Placental pericyte (primary cell): ENCODE results near the gene SERPINE2. TPM values are rescaled to one million over a fixed set of nuclear protein-coding genes. Genes with fewer than 3 reads are reported as not detected.

Experiments
- total RNA-seq: library from RNA; depleted of rRNA; stranded (reverse); fragments of >200 nt; gene quantifications from 2 replicates; pipeline ENCODE4 v1.2.3, GENCODE V29; 2012

The SERPINE2 gene, protein sequence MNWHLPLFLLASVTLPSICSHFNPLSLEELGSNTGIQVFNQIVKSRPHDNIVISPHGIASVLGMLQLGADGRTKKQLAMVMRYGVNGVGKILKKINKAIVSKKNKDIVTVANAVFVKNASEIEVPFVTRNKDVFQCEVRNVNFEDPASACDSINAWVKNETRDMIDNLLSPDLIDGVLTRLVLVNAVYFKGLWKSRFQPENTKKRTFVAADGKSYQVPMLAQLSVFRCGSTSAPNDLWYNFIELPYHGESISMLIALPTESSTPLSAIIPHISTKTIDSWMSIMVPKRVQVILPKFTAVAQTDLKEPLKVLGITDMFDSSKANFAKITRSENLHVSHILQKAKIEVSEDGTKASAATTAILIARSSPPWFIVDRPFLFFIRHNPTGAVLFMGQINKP
- total RNA-seq = 173 and 709 TPM in 2 replicates

DNA sequence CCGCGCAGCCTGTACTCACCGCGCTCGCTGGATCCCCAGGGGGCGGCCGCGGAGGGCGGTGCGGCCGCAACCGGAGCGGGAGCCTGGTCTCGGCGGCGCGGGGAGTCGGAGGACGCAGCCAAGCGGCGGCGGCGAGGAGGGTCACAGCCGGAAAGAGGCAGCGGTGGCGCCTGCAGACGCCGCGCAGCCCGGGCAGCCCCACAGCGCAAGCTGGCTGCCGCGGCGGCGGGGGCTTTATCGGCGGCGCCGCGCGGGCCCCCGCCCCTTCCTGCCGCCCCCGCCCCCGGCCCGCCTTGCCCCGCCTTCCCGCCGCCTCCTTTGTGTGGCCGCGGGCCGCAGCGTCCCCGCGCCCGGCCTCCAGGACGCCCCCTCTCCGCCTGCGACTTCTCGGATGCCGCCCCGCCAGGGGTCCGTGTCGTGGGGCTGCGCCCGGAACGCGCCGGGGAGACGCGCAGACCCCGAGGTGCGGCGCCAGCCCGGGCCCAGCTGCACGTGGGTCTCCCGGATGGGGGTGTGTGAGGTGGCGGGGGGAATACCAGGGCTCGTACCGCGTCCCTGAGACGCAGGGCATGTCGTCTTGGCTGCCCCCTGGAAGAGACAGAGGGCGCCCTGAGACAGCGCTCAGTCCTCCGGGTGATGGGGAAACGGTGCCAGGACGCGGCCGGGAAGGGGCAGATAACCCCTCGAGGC lies at the start of gene SERPINE2:
Gene SERPINE2 (minus strand): TSS at position 207 of the 690 bp plus-strand sequence. CDS start 37,386 bp downstream, outside the sequence.

DNA sequence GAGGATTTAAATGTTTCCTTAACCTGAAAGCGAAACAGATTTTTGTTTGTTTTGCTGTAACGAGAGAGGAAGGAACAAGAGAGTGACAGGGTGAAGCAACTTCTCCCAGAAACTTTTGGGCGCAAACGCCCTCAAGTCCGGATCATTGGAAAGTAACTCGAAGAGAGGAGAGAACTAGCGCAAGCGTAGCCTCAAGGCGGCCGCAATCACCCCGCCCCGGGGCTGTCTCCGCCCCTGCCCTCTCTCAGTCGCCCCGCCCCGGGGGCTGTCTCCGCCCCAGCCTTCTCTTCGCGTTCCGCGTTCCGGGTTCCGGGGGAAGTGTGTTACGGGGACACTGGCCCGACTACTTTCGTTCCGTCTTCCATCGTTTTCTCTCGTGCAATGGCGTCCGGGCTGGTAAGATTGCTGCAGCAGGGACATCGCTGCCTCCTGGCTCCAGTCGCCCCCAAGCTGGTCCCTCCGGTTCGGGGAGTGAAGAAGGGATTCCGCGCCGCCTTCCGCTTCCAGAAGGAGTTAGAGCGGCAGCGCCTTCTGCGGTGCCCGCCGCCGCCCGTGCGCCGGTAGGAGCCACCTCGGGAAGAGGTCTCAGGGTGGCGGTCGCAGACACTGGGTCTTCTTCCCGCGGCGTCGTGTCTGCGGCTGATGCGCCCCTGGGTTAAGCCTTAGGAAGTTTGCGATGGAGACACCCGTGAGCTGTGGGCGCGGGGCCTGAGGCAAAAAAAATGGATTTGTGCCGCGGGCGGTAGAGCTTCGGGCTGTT lies 81.8 kb downstream of the SERPINE2 start, which contains the start of gene MRPL44:
Gene MRPL44 (plus strand): TSS at position 372 of the 760 bp plus-strand sequence. CDS start 10 bp downstream, at position 382.

DNA sequence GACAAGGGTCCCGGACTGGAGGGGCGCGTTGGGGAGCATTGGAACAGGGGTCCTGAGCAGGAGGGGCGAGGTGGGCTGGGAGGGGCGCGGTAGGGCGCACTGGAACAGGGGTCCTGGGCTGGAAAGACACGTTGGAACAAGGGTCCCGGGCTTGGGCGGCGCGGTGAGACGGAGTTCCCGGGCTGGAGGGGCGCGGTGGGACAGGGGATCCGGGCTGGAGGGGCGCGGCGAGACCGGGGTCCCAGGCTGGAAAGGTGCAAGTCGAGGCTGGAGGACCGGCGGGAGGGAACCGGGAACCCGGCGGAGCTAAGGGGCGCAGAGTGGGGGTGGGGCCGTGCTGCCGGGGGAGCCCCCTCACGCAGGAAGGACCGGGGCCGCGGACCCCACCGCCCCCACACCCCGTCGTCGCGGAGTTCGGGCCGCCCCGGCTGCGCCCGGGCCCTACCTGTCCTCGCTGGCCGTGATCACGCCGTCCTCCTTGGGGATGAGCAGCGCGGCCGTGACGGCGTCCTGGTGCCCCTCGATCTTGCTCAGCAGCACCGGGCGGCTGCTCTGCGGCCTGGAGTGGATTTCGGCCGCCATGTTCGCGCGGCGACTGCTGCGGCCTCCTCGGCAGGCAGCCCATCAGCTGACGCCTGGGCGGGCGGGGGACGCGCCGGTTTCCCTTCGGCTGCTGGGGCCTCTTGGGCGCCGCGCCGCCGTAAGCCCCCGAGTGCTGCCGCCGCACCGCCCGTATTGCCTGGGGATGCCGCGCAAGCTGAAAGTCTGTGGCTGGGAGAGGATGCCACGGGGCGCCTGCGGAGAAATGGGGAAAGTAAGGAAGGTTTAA lies 94.2 kb downstream of the SERPINE2 start, which contains the start of gene WDFY1:
Gene WDFY1 (minus strand): TSS at position 633 of the 829 bp plus-strand sequence. CDS start 51 bp downstream, at position 582.

Other genes starting within 250 kb of the SERPINE2 start
- 6.4 and 7.7 TPM in 2 replicates for gene AP1S3, start 201.7 kb downstream of the SERPINE2 start, total RNA-seq
- 88.8 and 103 TPM in 2 replicates for gene WDFY1, start 94.0 kb downstream of the SERPINE2 start, total RNA-seq
- gene MRPL44, start 81.8 kb downstream of the SERPINE2 start, total RNA-seq = 22.1 and 24.5 TPM in 2 replicates